Hepatocyte (in vitro differentiated cells): ENCODE measurements around the gene TTC33. TPM values are rescaled to one million over a fixed set of nuclear protein-coding genes. Genes with fewer than 3 reads are reported as not detected.

Source experiments
- DNase-seq: peaks from one replicate; pipeline ENCODE4 v3.0.0-alpha.2; 2016; ENCODE audit warnings: low spot score
- H2AFZ ChIP-seq: fragments of 200-600 bp; sonication (generic); 2 replicates; pipeline ENCODE4 v1.6.0; 2016; ENCODE audit warnings: antibody characterized with exemption, mild to moderate bottlenecking
- H3K27ac ChIP-seq: fragments of 200-600 bp; sonication (generic); 2 replicates; pipeline ENCODE4 v1.5.1; 2016; ENCODE audit warnings: mild to moderate bottlenecking
- H3K27me3 ChIP-seq: fragments of 200-600 bp; sonication (generic); 2 replicates; pipeline ENCODE4 v1.6.1; 2016
- H3K36me3 ChIP-seq: fragments of 200-600 bp; sonication (generic); replicated peaks from 2 replicates; pipeline ENCODE4 v1.5.1; 2016; ENCODE audit warnings: low read depth; ENCODE audit not compliant: insufficient read depth
- H3K4me1 ChIP-seq: fragments of 200-600 bp; sonication (generic); 2 replicates; pipeline ENCODE4 v1.5.1; 2016; ENCODE audit warnings: mild to moderate bottlenecking, moderate library complexity; ENCODE audit not compliant: insufficient read depth
- H3K4me2 ChIP-seq: fragments of 200-600 bp; sonication (generic); 2 replicates; pipeline ENCODE4 v1.6.0; 2016
- H3K4me3 ChIP-seq: fragments of 200-600 bp; sonication (generic); 2 replicates; pipeline ENCODE4 v1.5.1; 2016; ENCODE audit warnings: mild to moderate bottlenecking
- H3K79me2 ChIP-seq: fragments of 200-600 bp; sonication (generic); 2 replicates; pipeline ENCODE4 v1.6.0; 2017; ENCODE audit warnings: mild to moderate bottlenecking
- H3K9me2 ChIP-seq: fragments of 200-600 bp; sonication (generic); replicated peaks from 2 replicates; pipeline ENCODE4 v1.6.0; 2017; ENCODE audit warnings: mild to moderate bottlenecking; ENCODE audit not compliant: insufficient read depth
- H3K9me3 ChIP-seq: fragments of 200-600 bp; sonication (generic); 2 replicates; pipeline ENCODE4 v1.5.1; 2016; ENCODE audit warnings: low read depth, mild to moderate bottlenecking
- H4K20me1 ChIP-seq: fragments of 200-600 bp; sonication (generic); 2 replicates; pipeline ENCODE4 v1.6.0; 2016; ENCODE audit warnings: mild to moderate bottlenecking; ENCODE audit not compliant: insufficient read depth, poor library complexity, severe bottlenecking
- EZH2 ChIP-seq: fragments of 200-600 bp; sonication (generic); IDR thresholded peaks from 2 replicates; pipeline ENCODE4 v1.6.1; 2016; ENCODE audit warnings: antibody characterized with exemption, mild to moderate bottlenecking, borderline replicate concordance
- EZH2phosphoT487 ChIP-seq: fragments of 200-600 bp; sonication (generic); IDR thresholded peaks from one replicate; pipeline ENCODE4 v1.6.1; 2018; ENCODE audit warnings: antibody characterized with exemption, mild to moderate bottlenecking, low read depth, moderate library complexity; ENCODE audit not compliant: unreplicated experiment, severe bottlenecking
- WGBS: methylation state at CpG from one replicate; pipeline ENCODE4 v1.1.6; 2016; ENCODE audit warnings: low lambda C conversion rate; ENCODE audit errors: missing lambda C conversion rate; 5-methylcytosine and 5-hydroxymethylcytosine counted together
- polyA plus RNA-seq: library from polyadenylated mRNA; unstranded; fragments of >200 nt; fragmentation: Nextera tagmentation; extraction: Ambion mirVana; gene quantifications from 2 replicates; pipeline ENCODE4 v1.2.1, GENCODE V29; 2016
- total RNA-seq: library from RNA; depleted of rRNA; stranded (reverse); fragments of >200 nt; gene quantifications from 2 replicates; pipeline ENCODE4 v1.2.3, GENCODE V29; 2014
- TF ChIP-seq, protein P1 (sequence below): fragments of 200-600 bp; sonication (generic); IDR thresholded peaks from 2 replicates; pipeline ENCODE4 v1.5.1; 2016; ENCODE audit warnings: antibody characterized with exemption, mild to moderate bottlenecking; ENCODE audit not compliant: poor library complexity

The TTC33 gene
- total and polyA plus RNA-seq, 2 experiments from 2014 or later = 5.6 to 19.3 TPM

DNA sequence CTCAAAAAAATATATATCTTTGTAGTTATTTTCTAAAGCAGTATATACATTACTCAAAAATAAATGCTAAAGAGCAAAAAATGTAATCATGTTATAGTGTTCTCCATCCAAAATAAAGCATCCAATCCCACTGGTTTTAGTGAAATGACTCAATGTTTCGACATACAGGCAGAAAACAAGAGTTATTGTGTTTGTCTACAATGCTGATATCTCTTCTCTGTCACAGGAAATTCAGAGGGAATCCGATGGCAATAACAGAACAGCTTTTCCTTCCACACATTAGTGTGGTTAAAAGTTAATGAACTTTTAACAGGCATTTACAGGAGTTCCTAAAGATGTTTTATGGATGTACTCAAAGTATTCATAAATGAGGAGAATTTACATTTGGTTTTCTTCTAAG lies 12.0 kb downstream of the TTC33 start:
- no peaks in the 10 kb centered on the region for H3K27me3 ChIP-seq
- no peak overlapping the region for H3K4me2 ChIP-seq
- H3K27ac ChIP-seq = no peak overlapping the region
- no peak for DNase-seq
- H3K9me2 ChIP-seq = no peaks in the 10 kb centered on the region
- WGBS = 78% methylated on average over 2 of the region's 2 CpGs
- no peaks in the 10 kb centered on the region for H3K4me1 ChIP-seq
- TF ChIP-seq, protein P1, sequence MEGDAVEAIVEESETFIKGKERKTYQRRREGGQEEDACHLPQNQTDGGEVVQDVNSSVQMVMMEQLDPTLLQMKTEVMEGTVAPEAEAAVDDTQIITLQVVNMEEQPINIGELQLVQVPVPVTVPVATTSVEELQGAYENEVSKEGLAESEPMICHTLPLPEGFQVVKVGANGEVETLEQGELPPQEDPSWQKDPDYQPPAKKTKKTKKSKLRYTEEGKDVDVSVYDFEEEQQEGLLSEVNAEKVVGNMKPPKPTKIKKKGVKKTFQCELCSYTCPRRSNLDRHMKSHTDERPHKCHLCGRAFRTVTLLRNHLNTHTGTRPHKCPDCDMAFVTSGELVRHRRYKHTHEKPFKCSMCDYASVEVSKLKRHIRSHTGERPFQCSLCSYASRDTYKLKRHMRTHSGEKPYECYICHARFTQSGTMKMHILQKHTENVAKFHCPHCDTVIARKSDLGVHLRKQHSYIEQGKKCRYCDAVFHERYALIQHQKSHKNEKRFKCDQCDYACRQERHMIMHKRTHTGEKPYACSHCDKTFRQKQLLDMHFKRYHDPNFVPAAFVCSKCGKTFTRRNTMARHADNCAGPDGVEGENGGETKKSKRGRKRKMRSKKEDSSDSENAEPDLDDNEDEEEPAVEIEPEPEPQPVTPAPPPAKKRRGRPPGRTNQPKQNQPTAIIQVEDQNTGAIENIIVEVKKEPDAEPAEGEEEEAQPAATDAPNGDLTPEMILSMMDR = no peak
- TF ChIP-seq EZH2phosphoT487 = no peak
- no peak for TF ChIP-seq EZH2
- H3K9me3 ChIP-seq = no peaks in the 10 kb centered on the region
- H4K20me1 ChIP-seq = no peaks in the 10 kb centered on the region
- H3K4me3 ChIP-seq = no peak overlapping the region
- no peaks in the 10 kb centered on the region for H3K36me3 ChIP-seq
- H3K79me2 ChIP-seq = peaks cover 65% of the 10 kb centered on the region
- H2AFZ ChIP-seq = no peak overlapping the region

DNA sequence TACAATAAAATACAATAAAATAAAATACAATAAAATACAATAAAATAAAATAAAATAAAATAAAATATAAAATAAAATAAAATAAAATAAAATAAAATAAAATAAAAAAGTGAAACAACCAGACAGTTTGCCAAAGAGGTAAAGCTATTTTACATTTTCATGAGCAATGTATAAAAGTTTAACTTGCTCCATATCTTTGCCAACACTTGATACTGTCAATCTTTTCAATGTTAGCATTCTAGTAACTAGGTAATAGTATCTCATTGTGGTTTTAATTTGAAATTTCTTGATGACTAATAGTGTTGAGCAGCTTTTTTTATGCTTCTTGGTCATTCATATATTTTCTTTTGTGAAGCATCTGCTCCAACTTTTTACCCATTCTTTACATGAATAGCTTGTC lies 17.3 kb downstream of the TTC33 start:
- H3K9me3 ChIP-seq = no peaks in the 10 kb centered on the region
- no peak for DNase-seq
- no peaks in the 10 kb centered on the region for H3K9me2 ChIP-seq
- H3K4me3 ChIP-seq = no peak overlapping the region
- peaks cover 19% of the 10 kb centered on the region for H3K79me2 ChIP-seq
- H3K4me1 ChIP-seq = peaks cover 24% of the 10 kb centered on the region
- H3K27me3 ChIP-seq = no peaks in the 10 kb centered on the region
- H3K36me3 ChIP-seq = no peaks in the 10 kb centered on the region
- TF ChIP-seq EZH2 (no peak), EZH2phosphoT487 (no peak)
- TF ChIP-seq, protein P1 = no peak
- H3K27ac ChIP-seq = no peak overlapping the region
- H3K4me2 ChIP-seq = no peak overlapping the region
- H2AFZ ChIP-seq = no peak overlapping the region
- H4K20me1 ChIP-seq = no peaks in the 10 kb centered on the region

DNA sequence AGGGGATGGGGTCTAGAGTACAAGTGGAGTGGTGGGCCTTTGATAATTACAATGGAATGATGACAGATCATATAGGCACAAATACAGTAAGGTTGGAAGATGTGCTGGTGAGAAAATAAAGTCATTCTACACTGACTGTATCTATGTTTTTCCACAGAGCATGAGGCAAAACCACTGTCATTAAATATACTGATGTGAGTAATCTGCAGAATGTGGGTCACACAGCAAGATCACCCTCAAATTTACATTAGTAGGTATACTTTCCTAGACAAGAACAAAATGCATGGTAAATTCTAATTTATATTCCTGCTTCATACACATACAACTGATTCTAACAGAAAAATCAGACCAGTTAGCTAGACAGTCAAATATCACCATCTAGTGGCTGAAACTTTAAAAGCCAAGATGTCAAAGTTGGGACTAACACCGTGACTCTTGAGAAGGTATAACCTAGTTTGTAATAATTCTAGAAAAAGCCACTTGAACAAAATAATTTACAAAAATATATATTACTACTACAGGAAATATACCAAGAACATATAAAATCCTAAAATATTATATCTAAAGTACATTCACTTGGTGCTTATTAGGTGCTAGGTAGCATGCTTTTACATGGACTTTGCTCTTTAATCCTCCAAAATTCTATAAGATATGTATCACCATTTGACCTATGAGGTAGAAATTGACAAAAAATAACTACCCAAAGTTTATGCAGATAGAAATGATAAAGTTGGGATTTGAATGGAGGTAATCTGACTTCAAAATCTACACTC lies 19.5 kb downstream of the TTC33 start:
- no peak overlapping the region for H3K27ac ChIP-seq

More for the DNA sequence above, 19.5 kb downstream of the TTC33 start:
- Histone ChIP-seq H2AFZ (no peak overlapping the region), H3K9me3 (no peaks in the 10 kb centered on the region), H3K79me2 (peaks cover 21% of the 10 kb centered on the region), H3K4me2 (no peak overlapping the region), H3K4me3 (no peak overlapping the region), H3K9me2 (no peaks in the 10 kb centered on the region), H3K36me3 (no peaks in the 10 kb centered on the region), H4K20me1 (no peaks in the 10 kb centered on the region), H3K4me1 (peaks cover 32% of the 10 kb centered on the region), H3K27me3 (no peaks in the 10 kb centered on the region)
- TF ChIP-seq, protein P1 = peak; percentile 77
- TF ChIP-seq EZH2phosphoT487 = no peak
- 27% methylated on average over 1 of the region's 1 CpG for WGBS
- DNase-seq = peak; percentile 57
